ENCODE data around the gene SH3GL1.

The SH3GL1 gene

DNA sequence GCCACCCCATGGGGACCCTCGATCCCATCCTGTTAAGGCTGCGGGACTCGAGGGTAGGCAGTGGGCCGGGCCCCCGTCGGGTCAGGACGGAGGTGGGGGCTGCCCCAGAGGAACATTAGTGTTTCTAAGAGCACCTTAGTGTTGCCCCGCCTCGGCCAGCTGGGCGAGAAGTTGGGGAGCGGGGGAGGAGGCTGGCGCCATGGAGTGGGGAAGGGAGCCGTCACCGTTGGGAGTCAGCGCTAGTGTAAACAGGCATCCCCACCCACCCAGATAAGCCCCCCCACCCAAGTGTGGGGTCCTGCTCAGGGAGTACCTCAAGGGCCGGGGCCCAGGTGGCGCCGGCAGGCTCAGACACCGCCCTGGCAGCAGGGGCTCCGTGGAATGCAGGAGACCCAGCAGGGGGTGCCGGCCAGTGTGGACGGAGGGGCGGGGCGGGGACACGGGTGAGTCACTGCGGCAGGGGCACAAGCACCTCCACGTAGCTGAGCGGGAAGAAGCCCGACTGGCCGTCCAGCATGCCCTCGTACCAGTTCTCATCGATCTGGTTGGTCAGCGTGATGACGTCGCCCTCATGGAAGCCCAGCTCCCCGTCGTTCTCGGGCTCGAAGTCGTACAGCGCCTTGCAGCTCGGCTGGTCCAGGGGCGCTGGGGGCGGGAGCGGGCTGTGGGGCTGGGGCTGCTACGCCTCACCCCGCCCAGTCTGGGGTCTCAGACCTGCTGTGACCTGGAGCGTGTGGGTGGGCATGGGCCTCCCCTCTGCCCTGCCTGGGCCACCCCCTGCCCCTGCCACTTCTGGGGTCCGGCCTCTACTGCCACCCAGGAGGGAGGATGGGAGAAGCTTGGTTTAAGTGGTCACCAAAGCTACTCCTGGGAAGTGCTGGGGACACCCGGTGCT, 38.9 kb downstream of the SH3GL1 start:
- Histone ChIP-seq H3K4me3 (ENCODE audit: low read length in 2 of 2) (no peak overlapping the region), H3K9ac (ENCODE audit: low read length in 2 of 2) (no peak overlapping the region), H3K36me3 (ENCODE audit: control insufficient read depth in 2 of 2, insufficient read depth in 2 of 2, low read length in 2 of 2) (peaks cover 17 to 35% of the 10 kb centered on the region in 2 donors), H3K4me1 (ENCODE audit: control insufficient read depth, insufficient read depth, low read length) (peaks cover 13% of the 10 kb centered on the region), H3K27me3 (ENCODE audit: control insufficient read depth in 1 of 2, insufficient read depth in 2 of 2, low read length in 2 of 2) (no peaks in the 10 kb centered on the region), H3K27ac (ENCODE audit: low read length) (no peak overlapping the region), H3K9me3 (ENCODE audit: control insufficient read depth in 2 of 2, low read length in 2 of 2) (no peaks in the 10 kb centered on the region)

DNA sequence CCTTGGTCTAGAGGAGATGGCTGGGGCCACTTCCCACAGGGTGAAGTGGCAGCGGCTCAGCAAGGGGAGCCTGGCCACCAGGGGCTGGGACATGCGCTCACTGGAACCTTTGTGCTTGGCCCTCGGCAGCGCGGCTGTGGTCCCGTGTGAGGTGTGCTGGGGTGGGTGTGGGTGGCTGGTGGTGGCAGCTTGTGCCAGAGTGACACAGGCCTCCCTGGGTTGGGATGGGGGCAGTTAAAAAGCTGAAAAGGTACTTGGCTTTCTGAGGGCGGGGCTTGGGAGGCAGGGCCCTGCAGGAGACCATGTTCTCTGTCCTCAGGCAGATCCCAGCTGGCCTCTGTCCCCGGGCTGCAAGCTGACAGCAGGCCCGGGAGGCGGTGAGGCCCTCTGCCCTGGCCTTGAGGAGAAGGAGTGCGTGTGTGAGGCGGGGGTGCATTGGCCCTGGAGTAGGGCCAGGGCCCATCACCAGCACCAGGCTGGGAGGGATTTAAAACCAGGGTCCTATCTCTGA, 39.7 kb downstream of the SH3GL1 start:
- H3K27ac ChIP-seq (ENCODE audit: low read length) = no peak overlapping the region
- H3K27me3 ChIP-seq (ENCODE audit: control insufficient read depth in 1 of 2, insufficient read depth in 2 of 2, low read length in 2 of 2) = no peaks in the 10 kb centered on the region
- no peak overlapping the region for H3K9ac ChIP-seq (ENCODE audit: low read length in 2 of 2)
- H3K4me1 ChIP-seq (ENCODE audit: control insufficient read depth, insufficient read depth, low read length) = peaks cover 13% of the 10 kb centered on the region
- peaks cover 13 to 28% of the 10 kb centered on the region in 2 donors for H3K36me3 ChIP-seq (ENCODE audit: control insufficient read depth in 2 of 2, insufficient read depth in 2 of 2, low read length in 2 of 2)
- H3K9me3 ChIP-seq (ENCODE audit: control insufficient read depth in 2 of 2, low read length in 2 of 2) = no peaks in the 10 kb centered on the region
- no peak overlapping the region for H3K4me3 ChIP-seq (ENCODE audit: low read length in 2 of 2)

DNA sequence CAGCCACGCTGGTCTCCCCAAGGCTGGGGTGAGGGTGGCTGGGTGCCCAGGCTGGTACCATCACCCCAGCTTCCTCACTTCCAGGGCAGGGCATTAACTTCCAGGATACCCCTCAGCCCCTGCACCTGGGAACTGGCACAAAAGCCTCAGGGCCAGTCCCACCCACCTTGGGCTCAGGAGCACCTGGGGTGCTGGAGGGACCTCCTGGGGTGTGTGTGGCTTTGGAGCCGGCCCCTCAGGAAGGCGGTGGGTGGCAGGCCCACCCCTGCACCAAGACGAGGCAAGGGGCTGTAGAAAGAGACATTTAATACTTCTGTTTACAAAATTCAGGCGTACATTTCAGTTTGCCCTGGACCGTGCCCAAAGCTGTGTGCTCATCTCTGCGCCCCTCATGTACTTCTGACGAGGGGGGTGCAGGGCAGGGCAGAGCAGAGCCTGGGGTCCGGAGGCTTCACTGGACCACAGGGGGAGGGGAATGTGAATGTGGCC, 40.2 kb downstream of the SH3GL1 start:
- no peaks in the 10 kb centered on the region for H3K27me3 ChIP-seq (ENCODE audit: control insufficient read depth in 1 of 2, insufficient read depth in 2 of 2, low read length in 2 of 2)
- no peak overlapping the region for H3K4me3 ChIP-seq (ENCODE audit: low read length in 2 of 2)
- H3K36me3 ChIP-seq (ENCODE audit: control insufficient read depth in 2 of 2, insufficient read depth in 2 of 2, low read length in 2 of 2) = peaks cover 7 to 25% of the 10 kb centered on the region in 2 donors
- no peaks in the 10 kb centered on the region for H3K9me3 ChIP-seq (ENCODE audit: control insufficient read depth in 2 of 2, low read length in 2 of 2)
- peaks cover 13% of the 10 kb centered on the region for H3K4me1 ChIP-seq (ENCODE audit: control insufficient read depth, insufficient read depth, low read length)
- no peak overlapping the region for H3K9ac ChIP-seq (ENCODE audit: low read length in 2 of 2)
- H3K27ac ChIP-seq (ENCODE audit: low read length) = no peak overlapping the region

DNA sequence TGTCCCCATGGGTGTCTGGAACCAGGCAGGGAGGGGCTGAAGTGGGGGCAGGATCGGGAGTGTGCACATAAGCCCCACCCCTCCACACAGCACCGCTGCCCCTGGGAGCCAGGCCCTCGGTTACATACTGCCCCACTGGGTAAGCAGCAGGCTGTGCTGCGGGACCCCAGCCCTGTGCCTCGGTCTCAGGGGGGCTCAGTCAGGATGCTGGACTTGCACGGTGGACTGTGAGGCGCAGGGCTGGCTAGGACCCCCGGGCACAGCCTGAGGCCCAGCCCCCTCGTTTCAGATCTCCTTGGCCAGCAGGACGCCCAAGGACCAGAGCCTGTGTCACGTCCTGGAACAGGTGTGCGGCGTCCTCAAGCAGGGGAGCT, 40.7 kb downstream of the SH3GL1 start:
- Histone ChIP-seq H3K9ac (ENCODE audit: low read length in 2 of 2) (no peak overlapping the region), H3K4me1 (ENCODE audit: control insufficient read depth, insufficient read depth, low read length) (peaks cover 13% of the 10 kb centered on the region), H3K36me3 (ENCODE audit: control insufficient read depth in 2 of 2, insufficient read depth in 2 of 2, low read length in 2 of 2) (peaks cover 5 to 22% of the 10 kb centered on the region in 2 donors), H3K9me3 (ENCODE audit: control insufficient read depth in 2 of 2, low read length in 2 of 2) (no peaks in the 10 kb centered on the region), H3K27ac (ENCODE audit: low read length) (no peak overlapping the region), H3K4me3 (ENCODE audit: low read length in 2 of 2) (no peak overlapping the region), H3K27me3 (ENCODE audit: control insufficient read depth in 1 of 2, insufficient read depth in 2 of 2, low read length in 2 of 2) (no peaks in the 10 kb centered on the region)

DNA sequence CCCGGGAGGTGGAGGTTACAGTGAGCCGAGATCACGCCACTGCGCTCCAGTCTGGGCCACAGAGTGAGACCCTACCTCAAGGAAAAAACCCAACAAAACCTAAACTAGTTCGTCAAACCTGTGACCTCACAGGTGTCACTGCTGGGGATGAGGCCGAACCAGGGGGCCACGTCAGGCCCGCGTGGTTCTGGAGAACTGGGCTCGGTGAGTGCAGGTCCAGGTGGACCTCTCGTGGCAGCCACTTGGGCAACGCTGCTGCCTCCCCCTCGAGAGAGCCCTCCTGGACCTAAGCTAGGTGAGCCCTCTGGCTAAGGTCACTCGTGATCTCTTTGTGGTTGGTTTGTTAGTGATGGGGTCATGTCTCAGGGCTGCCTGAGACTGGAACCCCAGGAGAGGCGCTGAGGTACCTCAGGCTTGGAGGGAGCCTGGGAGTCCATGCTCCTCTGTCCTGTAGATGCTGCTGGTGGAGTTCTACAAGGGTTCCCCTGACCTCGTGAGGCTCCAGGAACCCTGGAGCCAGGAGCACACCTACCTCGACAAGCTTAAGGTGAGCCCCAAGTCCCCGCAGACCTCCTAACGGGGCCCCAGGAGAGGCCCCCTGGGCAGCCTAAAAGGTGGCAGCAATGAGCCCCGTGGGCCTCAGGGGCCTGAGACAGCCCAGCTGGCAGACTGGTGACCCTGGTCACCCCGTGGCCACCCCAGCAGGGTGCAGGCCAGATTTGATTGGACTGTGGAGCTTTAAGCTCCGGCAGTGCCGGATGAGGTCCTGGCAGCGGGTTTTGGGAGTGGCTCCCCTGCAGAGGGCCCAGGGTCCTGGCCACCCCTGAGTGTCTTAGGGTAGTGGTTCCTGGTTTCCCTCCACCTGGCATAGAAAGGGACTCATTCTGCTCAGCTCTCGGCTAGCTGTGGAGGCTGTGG, 41.4 kb downstream of the SH3GL1 start:
- H3K9me3 ChIP-seq (ENCODE audit: control insufficient read depth in 2 of 2, low read length in 2 of 2) = no peaks in the 10 kb centered on the region
- no peaks in the 10 kb centered on the region for H3K27me3 ChIP-seq (ENCODE audit: control insufficient read depth in 1 of 2, insufficient read depth in 2 of 2, low read length in 2 of 2)
- no peak overlapping the region for H3K4me3 ChIP-seq (ENCODE audit: low read length in 2 of 2)
- no peak overlapping the region for H3K27ac ChIP-seq (ENCODE audit: low read length)
- H3K36me3 ChIP-seq (ENCODE audit: control insufficient read depth in 2 of 2, insufficient read depth in 2 of 2, low read length in 2 of 2) = peaks cover 4 to 20% of the 10 kb centered on the region in 2 donors
- H3K9ac ChIP-seq (ENCODE audit: low read length in 2 of 2) = no peak overlapping the region
- H3K4me1 ChIP-seq (ENCODE audit: control insufficient read depth, insufficient read depth, low read length) = peaks cover 13% of the 10 kb centered on the region

DNA sequence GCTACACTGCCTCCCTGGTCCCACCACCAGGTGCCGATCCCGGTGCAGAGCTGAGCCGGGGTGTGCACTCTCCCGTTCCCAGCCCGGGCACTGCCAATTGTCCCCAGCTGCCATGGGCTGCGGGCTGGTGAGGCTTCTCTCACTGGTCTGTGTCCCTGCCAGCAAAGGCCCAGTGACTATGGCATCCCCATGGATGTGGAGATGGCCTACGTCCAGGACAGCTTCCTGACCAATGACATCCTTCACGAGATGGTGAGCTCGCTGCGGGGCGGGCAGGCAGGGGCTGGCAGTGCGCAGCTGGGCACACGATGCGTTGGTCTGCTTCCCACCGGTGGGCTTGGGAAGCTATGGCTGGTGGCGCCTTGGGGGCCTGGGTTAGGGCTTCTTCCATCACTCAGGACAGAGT, 42.4 kb downstream of the SH3GL1 start:
- Histone ChIP-seq H3K9ac (ENCODE audit: low read length in 2 of 2) (no peak overlapping the region), H3K4me1 (ENCODE audit: control insufficient read depth, insufficient read depth, low read length) (peaks cover 11% of the 10 kb centered on the region), H3K27me3 (ENCODE audit: control insufficient read depth in 1 of 2, insufficient read depth in 2 of 2, low read length in 2 of 2) (no peaks in the 10 kb centered on the region), H3K36me3 (ENCODE audit: control insufficient read depth in 2 of 2, insufficient read depth in 2 of 2, low read length in 2 of 2) (peaks cover 0 to 15% of the 10 kb centered on the region in 2 donors), H3K4me3 (ENCODE audit: low read length in 2 of 2) (no peak overlapping the region), H3K9me3 (ENCODE audit: control insufficient read depth in 2 of 2, low read length in 2 of 2) (no peaks in the 10 kb centered on the region), H3K27ac (ENCODE audit: low read length) (no peak overlapping the region)

DNA sequence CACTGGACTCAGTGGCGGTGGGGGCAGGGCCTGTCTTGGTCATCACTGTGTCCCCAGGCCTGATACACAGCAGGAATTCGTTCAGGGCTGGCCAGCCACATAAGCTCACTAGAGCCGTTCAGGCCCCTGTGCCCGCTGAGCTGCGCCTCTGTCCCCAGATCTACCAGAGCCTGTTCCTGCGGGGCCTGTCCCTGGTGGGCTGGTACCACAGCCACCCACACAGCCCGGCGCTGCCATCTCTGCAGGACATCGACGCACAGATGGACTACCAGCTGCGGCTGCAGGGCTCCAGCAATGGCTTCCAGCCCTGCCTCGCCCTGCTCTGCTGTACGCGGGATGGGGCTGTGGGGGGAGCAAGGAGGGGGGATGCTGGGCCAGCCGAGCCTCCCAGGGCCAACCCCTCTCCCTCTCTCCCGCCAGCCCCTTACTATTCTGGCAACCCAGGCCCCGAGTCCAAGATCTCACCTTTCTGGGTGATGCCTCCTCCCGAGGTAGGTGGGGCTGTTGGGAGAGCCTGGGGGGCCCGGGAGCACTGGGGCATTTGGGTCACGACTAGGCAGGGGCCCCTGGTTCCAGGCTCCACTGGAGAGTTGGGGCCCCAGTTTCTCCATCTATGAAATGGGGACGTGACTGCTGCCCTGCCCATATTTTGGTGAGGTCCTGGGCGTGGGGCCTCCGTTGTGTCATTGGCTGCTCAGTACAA, 43.1 kb downstream of the SH3GL1 start:
- Histone ChIP-seq H3K27me3 (ENCODE audit: control insufficient read depth in 1 of 2, insufficient read depth in 2 of 2, low read length in 2 of 2) (no peaks in the 10 kb centered on the region), H3K4me3 (ENCODE audit: low read length in 2 of 2) (no peak overlapping the region), H3K9ac (ENCODE audit: low read length in 2 of 2) (no peak overlapping the region), H3K9me3 (ENCODE audit: control insufficient read depth in 2 of 2, low read length in 2 of 2) (no peaks in the 10 kb centered on the region), H3K27ac (ENCODE audit: low read length) (no peak overlapping the region), H3K36me3 (ENCODE audit: control insufficient read depth in 2 of 2, insufficient read depth in 2 of 2, low read length in 2 of 2) (peaks cover 0 to 15% of the 10 kb centered on the region in 2 donors), H3K4me1 (ENCODE audit: control insufficient read depth, insufficient read depth, low read length) (peaks cover 11% of the 10 kb centered on the region)

DNA sequence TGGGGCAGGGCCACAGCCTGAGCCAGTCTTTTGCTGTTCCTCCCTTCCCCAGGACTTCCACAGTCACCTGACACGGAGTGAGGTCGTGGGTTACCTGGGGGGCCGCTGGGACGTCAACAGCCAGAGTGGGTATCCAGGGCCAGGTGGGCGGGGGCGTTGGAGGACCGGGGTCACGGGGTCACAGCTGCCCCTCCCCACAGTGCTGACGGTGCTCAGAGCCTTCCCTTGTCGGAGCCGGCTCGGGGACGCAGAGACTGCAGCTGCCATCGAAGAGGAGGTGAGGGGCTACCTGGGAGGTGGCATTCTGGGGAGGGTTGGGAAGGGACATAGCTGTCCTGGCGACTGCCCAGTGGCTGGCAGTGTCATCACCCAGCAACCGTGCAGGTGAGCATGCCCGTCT, 45.5 kb downstream of the SH3GL1 start:
- H3K27me3 ChIP-seq (ENCODE audit: control insufficient read depth in 1 of 2, insufficient read depth in 2 of 2, low read length in 2 of 2) = no peaks in the 10 kb centered on the region
- H3K9ac ChIP-seq (ENCODE audit: low read length in 2 of 2) = no peak overlapping the region
- H3K4me3 ChIP-seq (ENCODE audit: low read length in 2 of 2) = no peak overlapping the region
- peaks cover 0 to 11% of the 10 kb centered on the region in 2 donors for H3K36me3 ChIP-seq (ENCODE audit: control insufficient read depth in 2 of 2, insufficient read depth in 2 of 2, low read length in 2 of 2)
- no peaks in the 10 kb centered on the region for H3K9me3 ChIP-seq (ENCODE audit: control insufficient read depth in 2 of 2, low read length in 2 of 2)
- peaks cover 3% of the 10 kb centered on the region for H3K4me1 ChIP-seq (ENCODE audit: control insufficient read depth, insufficient read depth, low read length)
- no peak overlapping the region for H3K27ac ChIP-seq (ENCODE audit: low read length)

DNA sequence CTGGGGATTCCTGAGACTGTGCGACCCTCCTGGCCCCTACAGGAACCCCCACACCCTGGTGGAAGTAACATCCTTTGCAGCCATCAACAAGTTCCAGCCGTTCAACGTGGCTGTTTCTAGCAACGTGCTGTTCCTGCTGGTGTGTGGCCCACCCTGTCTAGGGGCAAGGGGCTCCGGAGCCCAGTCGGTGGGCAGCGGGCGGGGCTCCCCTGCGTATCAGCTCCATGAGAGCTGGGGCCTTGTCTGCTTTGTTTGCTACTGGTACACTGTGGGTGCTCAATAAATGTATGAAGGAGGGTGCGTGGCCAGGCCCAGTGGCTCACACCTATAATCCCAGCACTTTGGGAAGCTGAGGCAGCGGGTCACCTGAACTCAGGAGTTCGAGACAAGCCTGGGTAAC, 46.1 kb downstream of the SH3GL1 start:
- Histone ChIP-seq H3K4me1 (ENCODE audit: control insufficient read depth, insufficient read depth, low read length) (peaks cover under 1% of the 10 kb centered on the region), H3K27me3 (ENCODE audit: control insufficient read depth in 1 of 2, insufficient read depth in 2 of 2, low read length in 2 of 2) (no peaks in the 10 kb centered on the region), H3K9ac (ENCODE audit: low read length in 2 of 2) (no peak overlapping the region), H3K27ac (ENCODE audit: low read length) (no peak overlapping the region), H3K4me3 (ENCODE audit: low read length in 2 of 2) (no peak overlapping the region), H3K9me3 (ENCODE audit: control insufficient read depth in 2 of 2, low read length in 2 of 2) (no peaks in the 10 kb centered on the region), H3K36me3 (ENCODE audit: control insufficient read depth in 2 of 2, insufficient read depth in 2 of 2, low read length in 2 of 2) (peaks cover 0 to 10% of the 10 kb centered on the region in 2 donors)

DNA sequence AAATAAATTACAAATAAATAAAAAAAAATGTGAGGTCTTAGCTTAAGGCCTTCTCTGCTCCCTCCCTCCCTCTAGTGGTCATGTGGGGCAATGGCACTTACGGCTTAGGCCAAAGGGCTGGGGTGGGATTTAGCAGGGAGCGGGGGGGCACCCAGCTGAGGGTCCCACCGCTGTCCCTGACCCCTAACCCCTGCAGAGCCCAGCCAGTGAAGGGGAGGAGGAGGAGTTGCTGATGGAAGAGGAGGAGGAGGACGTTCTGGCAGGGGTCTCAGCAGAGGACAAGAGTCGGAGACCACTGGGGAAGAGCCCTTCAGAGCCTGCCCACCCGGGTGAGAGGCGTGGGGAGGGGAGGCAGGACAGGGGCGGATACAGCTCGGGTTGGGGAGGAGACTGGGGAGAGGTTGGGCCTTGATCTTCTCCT, 47.6 kb downstream of the SH3GL1 start:
- Histone ChIP-seq H3K36me3 (ENCODE audit: control insufficient read depth in 2 of 2, insufficient read depth in 2 of 2, low read length in 2 of 2) (peaks cover 0 to 5% of the 10 kb centered on the region in 2 donors), H3K4me1 (ENCODE audit: control insufficient read depth, insufficient read depth, low read length) (no peaks in the 10 kb centered on the region), H3K9me3 (ENCODE audit: control insufficient read depth in 2 of 2, low read length in 2 of 2) (no peaks in the 10 kb centered on the region), H3K9ac (ENCODE audit: low read length in 2 of 2) (no peak overlapping the region), H3K27ac (ENCODE audit: low read length) (no peak overlapping the region), H3K4me3 (ENCODE audit: low read length in 2 of 2) (no peak overlapping the region), H3K27me3 (ENCODE audit: control insufficient read depth in 1 of 2, insufficient read depth in 2 of 2, low read length in 2 of 2) (no peaks in the 10 kb centered on the region)
